HepG2 (cell line): Measurements from ENCODE around the gene EHBP1. TPM values are rescaled to one million over a fixed set of nuclear protein-coding genes. Genes with fewer than 3 reads are reported as not detected.

Source experiments
- ATAC-seq: fragments of 200-7000 bp; cut with Tn5 transposase; 3 replicates; pipeline ENCODE4 v1.9.1; 2020; ENCODE audit warnings: mild to moderate bottlenecking, moderate library complexity
- BruUV-seq: library from RNA; stranded (reverse); fragments of 400-500 nt; replicated peaks from 2 replicates; lab custom pipeline; 2021; lab: Mats Ljungman, UMichigan
- CTCF ChIA-PET: fragments of 300-600 bp; formaldehyde crosslinking; extraction: SDS; loops from one replicate; lab custom pipeline; 2021; ENCODE audit warnings: low total read pairs, inconsistent platforms, low intra/inter-chr PET ratio; lab: Yijun Ruan, JAX
- POLR2A ChIA-PET: fragments of 350-600 bp; sonication (Branson Sonifier 250); formaldehyde crosslinking; loops from one replicate; lab custom pipeline; 2020; ENCODE audit warnings: antibody characterized with exemption, inconsistent platforms; lab: Yijun Ruan, JAX
- DNase-seq: peaks from one replicate; pipeline ENCODE4 v3.0.0-alpha.2; 2015; ENCODE audit warnings: low spot score
- FAIRE-seq: peaks from 3 replicates; lab custom pipeline; 2011; peaks lifted over from hg19 to GRCh38; lab: Jason Lieb, UNC
- H2AFZ ChIP-seq: one replicate; pipeline ENCODE4 v1.6.1; 2011; ENCODE audit warnings: low read length, inconsistent platforms
- H3K27ac ChIP-seq: fragments of 300-600 bp; 3 replicates; pipeline ENCODE4 v1.8.0; 2011; ENCODE audit warnings: mixed run types, mild to moderate bottlenecking, mixed read lengths, low read length, inconsistent platforms; ENCODE audit not compliant: insufficient read depth; ENCODE audit errors: extremely low read length
- H3K27me3 ChIP-seq, 2 experiments: fragments of 200-600 bp in 1 of 2; 2 replicates in 1 of 2; 3 replicates in 1 of 2; pipeline versions ENCODE4 v1.6.0 to v1.8.0; 2011; ENCODE audit warnings: low read length in 2 of 2, mild to moderate bottlenecking in 2 of 2, moderate library complexity in 2 of 2, inconsistent platforms in 1 of 2; ENCODE audit not compliant: insufficient read depth in 2 of 2, control insufficient read depth in 1 of 2
- H3K36me3 ChIP-seq, 2 experiments: fragments of 200-600 bp in 1 of 2; replicated peaks in 1 of 2; 2 replicates in 1 of 2; 3 replicates in 1 of 2; pipeline versions ENCODE4 v1.5.1 to v1.8.0; 2011; ENCODE audit warnings: low read length in 2 of 2, inconsistent platforms in 1 of 2; ENCODE audit not compliant: insufficient read depth in 2 of 2, control insufficient read depth in 1 of 2
- H3K4me1 ChIP-seq: 2 replicates; pipeline ENCODE4 v1.5.1; 2012; ENCODE audit warnings: low read length, inconsistent platforms; ENCODE audit not compliant: insufficient read depth
- H3K4me2 ChIP-seq: 2 replicates; pipeline ENCODE4 v1.6.0; 2011; ENCODE audit warnings: low read depth, low read length, inconsistent platforms
- H3K4me3 ChIP-seq, 3 experiments: fragments of 200-600 bp in 1 of 3; sonication (generic), shearing (Covaris generic) in 1 of 3; replicated peaks in 1 of 3; 2 replicates each; pipeline ENCODE4 v1.5.1; 2011 to 2016; ENCODE audit warnings: low read length in 3 of 3, inconsistent platforms in 2 of 3, low read depth in 2 of 3, mild to moderate bottlenecking in 2 of 3, control low read depth in 1 of 3, mixed read lengths in 1 of 3; ENCODE audit not compliant: insufficient read depth in 1 of 3
- H3K79me2 ChIP-seq: one replicate; pipeline ENCODE4 v1.6.1; 2011; ENCODE audit warnings: low read length, inconsistent platforms; ENCODE audit not compliant: insufficient read depth
- H3K9ac ChIP-seq: 2 replicates; pipeline ENCODE4 v1.6.0; 2011; ENCODE audit warnings: mild to moderate bottlenecking, low read depth, low read length, inconsistent platforms; ENCODE audit not compliant: insufficient read depth
- H3K9me3 ChIP-seq: 2 replicates; pipeline ENCODE4 v1.5.1; 2012; ENCODE audit warnings: mild to moderate bottlenecking, low read length
- H4K20me1 ChIP-seq: 2 replicates; pipeline ENCODE4 v1.6.0; 2011; ENCODE audit warnings: inconsistent platforms, mild to moderate bottlenecking, low read length, moderate library complexity; ENCODE audit not compliant: insufficient read depth
- MXI1 ChIP-seq: IDR thresholded peaks from 3 replicates; pipeline ENCODE4 v1.6.1; 2012; ENCODE audit warnings: low read depth, low read length, inconsistent platforms, borderline replicate concordance
- POLR2AphosphoS2 ChIP-seq: IDR thresholded peaks from 2 replicates; pipeline ENCODE4 v1.6.1; 2011; ENCODE audit warnings: low read depth, low read length, improper control_type of control experiment
- RAD21 ChIP-seq: fragments of 450-650 bp; formaldehyde crosslinking; IDR thresholded peaks from 2 replicates; pipeline ENCODE4 v1.5.0; 2020; ENCODE audit warnings: mild to moderate bottlenecking
- RBM22 ChIP-seq: fragments of 200-400 bp; formaldehyde crosslinking; optimal IDR thresholded peaks from 2 replicates; pipeline ENCODE3; 2017; ENCODE audit warnings: mild to moderate bottlenecking, low read length, moderate library complexity
- RELA ChIP-seq: sonication (generic); formaldehyde crosslinking; IDR thresholded peaks from 2 replicates; pipeline ENCODE4 v1.4.0; 2020; ENCODE audit warnings: missing genetic modification reagents
- ZFP36 ChIP-seq: fragments of 150-350 bp; IDR thresholded peaks from 2 replicates; pipeline ENCODE4 v1.6.1; 2018; ENCODE audit warnings: borderline replicate concordance, low read length, low read depth; ENCODE audit not compliant: partially characterized antibody
- ZNF460 ChIP-seq: sonication (generic); formaldehyde crosslinking; IDR thresholded peaks from 2 replicates; pipeline ENCODE4 v1.5.1; 2020; ENCODE audit warnings: missing genetic modification reagents, mild to moderate bottlenecking, borderline replicate concordance
- WGBS: methylation state at CpG from one replicate; pipeline ENCODE4 v1.1.6; 2017; ENCODE audit warnings: low lambda C conversion rate; 5-methylcytosine and 5-hydroxymethylcytosine counted together
- in situ Hi-C: cut with HindIII; loops from 2 replicates; pipeline ENCODE4 v1.10.0; 2017; ENCODE audit warnings: low pct_unique_long_range_greater_than_20kb; ENCODE audit not compliant: extremely low pct_ligation_motif_present
- intact Hi-C: fragments of 100-400 bp; cut with micrococcal nuclease; formaldehyde crosslinking; loops from one replicate; pipeline ENCODE4 v1.10.0; 2022; ENCODE audit not compliant: unreplicated experiment
- polyA plus RNA-seq, 8 experiments: library from polyadenylated mRNA; depleted of rRNA in 3 of 8; stranded (reverse) in 7 of 8; unstranded in 1 of 8; fragments of >200 nt; fragmentation: Illumina TruSeq in 4 of 8; extraction: Trizol in 4 of 8; gene quantifications; 2 replicates each; pipeline versions ENCODE4 v1.2.1 to v1.2.3, GENCODE V29; 2011 to 2016; ENCODE audit warnings: low read depth in 4 of 8, missing spikeins in 1 of 8, mixed read lengths in 1 of 8; ENCODE audit not compliant: insufficient read depth in 1 of 8
- total RNA-seq, 5 experiments: library from RNA; depleted of rRNA; stranded (reverse); fragments of >200 nt; fragmentation: Illumina TruSeq; extraction: Trizol; gene quantifications; 2 replicates each; pipeline ENCODE4 v1.2.3, GENCODE V29; 2016; ENCODE audit warnings: low read depth in 1 of 5
- TF ChIP-seq, protein P1 (sequence below): sonication (generic); formaldehyde crosslinking; conservative IDR thresholded peaks from 2 replicates; pipeline ENCODE4 v1.8.0; 2022; ENCODE audit warnings: missing genetic modification reagents
- TF ChIP-seq, protein P2 (sequence below): sonication (generic); formaldehyde crosslinking; IDR thresholded peaks from 2 replicates; pipeline ENCODE4 v1.5.1; 2020; ENCODE audit warnings: missing genetic modification reagents, mild to moderate bottlenecking, borderline replicate concordance
- TF ChIP-seq, protein P3 (sequence below): sonication (generic); formaldehyde crosslinking; IDR thresholded peaks from 2 replicates; pipeline ENCODE4 v1.8.1; 2023; ENCODE audit warnings: mild to moderate bottlenecking, missing genetic modification reagents, borderline replicate concordance
- TF ChIP-seq, protein P4 (sequence below): sonication (generic); formaldehyde crosslinking; IDR thresholded peaks from 2 replicates; pipeline ENCODE4 v1.4.0; 2020; ENCODE audit warnings: low read depth, missing genetic modification reagents

EHBP1 gene
- total and polyA plus RNA-seq, 2 of the 13 experiments (the other 11 are each of a cell fraction or from before 2014, with no cell fraction given): 93.5 to 146 TPM

DNA sequence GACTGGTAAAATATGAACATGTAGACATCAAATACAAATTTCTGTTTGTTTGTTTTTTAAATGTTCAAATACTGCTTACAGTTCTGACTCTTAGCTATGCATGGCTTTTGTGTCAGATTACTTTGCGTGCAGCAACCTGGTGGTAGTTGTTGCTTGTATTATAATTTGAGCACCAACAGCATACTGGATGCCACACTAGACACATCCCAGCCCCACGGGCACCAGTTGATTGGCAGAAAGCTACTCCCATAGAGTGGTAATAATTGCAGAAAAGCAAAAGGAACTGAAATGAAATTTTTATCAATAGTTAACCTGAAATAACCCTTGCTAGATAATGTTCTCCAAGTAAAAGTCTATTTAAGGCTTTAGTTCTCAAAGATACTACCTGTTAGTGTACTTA lies 91.6 kb downstream of the EHBP1 start:
- peaks cover 34% of the 10 kb centered on the region for H3K4me1 ChIP-seq
- intact Hi-C loops: no loop called here
- H3K9ac ChIP-seq: no peak overlapping the region
- FAIRE-seq (no peak), DNase-seq (no peak), ATAC-seq (no peak)
- H3K27ac ChIP-seq: no peak overlapping the region
- no peak overlapping the region for H3K4me2 ChIP-seq
- no peaks in the 10 kb centered on the region for H3K9me3 ChIP-seq
- BruUV-seq: no TSS peak
- peaks cover 40% of the 10 kb centered on the region for H4K20me1 ChIP-seq
- no peaks in the 10 kb centered on the region for H3K27me3 ChIP-seq
- no peak overlapping the region for H2AFZ ChIP-seq
- POLR2A ChIA-PET: no interaction called here
- peaks cover 82% of the 10 kb centered on the region for H3K79me2 ChIP-seq
- no peak overlapping the region for H3K4me3 ChIP-seq
- peaks cover 8 to 24% of the 10 kb centered on the region in 2 experiments for H3K36me3 ChIP-seq
- 98% methylated on average over 2 of the region's 2 CpGs for WGBS
- TF ChIP-seq, protein P1, sequence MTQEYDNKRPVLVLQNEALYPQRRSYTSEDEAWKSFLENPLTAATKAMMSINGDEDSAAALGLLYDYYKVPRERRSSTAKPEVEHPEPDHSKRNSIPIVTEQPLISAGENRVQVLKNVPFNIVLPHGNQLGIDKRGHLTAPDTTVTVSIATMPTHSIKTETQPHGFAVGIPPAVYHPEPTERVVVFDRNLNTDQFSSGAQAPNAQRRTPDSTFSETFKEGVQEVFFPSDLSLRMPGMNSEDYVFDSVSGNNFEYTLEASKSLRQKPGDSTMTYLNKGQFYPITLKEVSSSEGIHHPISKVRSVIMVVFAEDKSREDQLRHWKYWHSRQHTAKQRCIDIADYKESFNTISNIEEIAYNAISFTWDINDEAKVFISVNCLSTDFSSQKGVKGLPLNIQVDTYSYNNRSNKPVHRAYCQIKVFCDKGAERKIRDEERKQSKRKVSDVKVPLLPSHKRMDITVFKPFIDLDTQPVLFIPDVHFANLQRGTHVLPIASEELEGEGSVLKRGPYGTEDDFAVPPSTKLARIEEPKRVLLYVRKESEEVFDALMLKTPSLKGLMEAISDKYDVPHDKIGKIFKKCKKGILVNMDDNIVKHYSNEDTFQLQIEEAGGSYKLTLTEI (CRISPR knock-in tag): no peak
- TF ChIP-seq ZFP36 (no peak), ZNF460 (CRISPR knock-in tag) (no peak), POLR2AphosphoS2 (peak; percentile 27; the same call in 1 of the 2 replicates), RBM22 (peak; percentile 95)
- CTCF ChIA-PET: no interaction called here
- in situ Hi-C loops: no loop called here

DNA sequence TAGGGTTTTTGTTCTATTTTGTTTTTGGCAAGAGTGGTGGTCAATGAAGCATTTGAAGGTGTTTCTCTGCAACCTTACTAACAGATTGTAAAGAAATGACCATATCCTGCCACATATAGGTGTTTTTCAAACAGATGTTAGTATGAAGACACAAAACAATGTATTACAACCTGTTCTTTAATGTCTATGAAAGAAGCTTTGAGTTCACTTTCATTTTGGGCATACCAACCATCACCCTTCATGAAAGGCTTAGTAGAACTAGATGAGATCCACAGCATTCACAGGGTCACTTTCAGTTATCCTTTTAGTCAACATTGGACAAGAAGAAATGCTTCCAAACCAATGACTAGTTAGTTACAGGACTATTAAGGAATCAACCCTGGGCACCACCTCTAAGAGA lies 95.1 kb downstream of the EHBP1 start:
- H3K4me1 ChIP-seq: no peaks in the 10 kb centered on the region
- no peak for FAIRE-seq
- TF ChIP-seq, protein P2, sequence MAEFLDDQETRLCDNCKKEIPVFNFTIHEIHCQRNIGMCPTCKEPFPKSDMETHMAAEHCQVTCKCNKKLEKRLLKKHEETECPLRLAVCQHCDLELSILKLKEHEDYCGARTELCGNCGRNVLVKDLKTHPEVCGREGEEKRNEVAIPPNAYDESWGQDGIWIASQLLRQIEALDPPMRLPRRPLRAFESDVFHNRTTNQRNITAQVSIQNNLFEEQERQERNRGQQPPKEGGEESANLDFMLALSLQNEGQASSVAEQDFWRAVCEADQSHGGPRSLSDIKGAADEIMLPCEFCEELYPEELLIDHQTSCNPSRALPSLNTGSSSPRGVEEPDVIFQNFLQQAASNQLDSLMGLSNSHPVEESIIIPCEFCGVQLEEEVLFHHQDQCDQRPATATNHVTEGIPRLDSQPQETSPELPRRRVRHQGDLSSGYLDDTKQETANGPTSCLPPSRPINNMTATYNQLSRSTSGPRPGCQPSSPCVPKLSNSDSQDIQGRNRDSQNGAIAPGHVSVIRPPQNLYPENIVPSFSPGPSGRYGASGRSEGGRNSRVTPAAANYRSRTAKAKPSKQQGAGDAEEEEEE (CRISPR knock-in tag): no peak
- TF ChIP-seq RELA: no peak
- TF ChIP-seq MXI1: no peak
- TF ChIP-seq, protein P3, sequence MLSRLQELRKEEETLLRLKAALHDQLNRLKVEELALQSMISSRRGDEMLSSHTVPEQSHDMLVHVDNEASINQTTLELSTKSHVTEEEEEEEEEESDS (CRISPR knock-in tag): no peak
- TF ChIP-seq, protein P4, sequence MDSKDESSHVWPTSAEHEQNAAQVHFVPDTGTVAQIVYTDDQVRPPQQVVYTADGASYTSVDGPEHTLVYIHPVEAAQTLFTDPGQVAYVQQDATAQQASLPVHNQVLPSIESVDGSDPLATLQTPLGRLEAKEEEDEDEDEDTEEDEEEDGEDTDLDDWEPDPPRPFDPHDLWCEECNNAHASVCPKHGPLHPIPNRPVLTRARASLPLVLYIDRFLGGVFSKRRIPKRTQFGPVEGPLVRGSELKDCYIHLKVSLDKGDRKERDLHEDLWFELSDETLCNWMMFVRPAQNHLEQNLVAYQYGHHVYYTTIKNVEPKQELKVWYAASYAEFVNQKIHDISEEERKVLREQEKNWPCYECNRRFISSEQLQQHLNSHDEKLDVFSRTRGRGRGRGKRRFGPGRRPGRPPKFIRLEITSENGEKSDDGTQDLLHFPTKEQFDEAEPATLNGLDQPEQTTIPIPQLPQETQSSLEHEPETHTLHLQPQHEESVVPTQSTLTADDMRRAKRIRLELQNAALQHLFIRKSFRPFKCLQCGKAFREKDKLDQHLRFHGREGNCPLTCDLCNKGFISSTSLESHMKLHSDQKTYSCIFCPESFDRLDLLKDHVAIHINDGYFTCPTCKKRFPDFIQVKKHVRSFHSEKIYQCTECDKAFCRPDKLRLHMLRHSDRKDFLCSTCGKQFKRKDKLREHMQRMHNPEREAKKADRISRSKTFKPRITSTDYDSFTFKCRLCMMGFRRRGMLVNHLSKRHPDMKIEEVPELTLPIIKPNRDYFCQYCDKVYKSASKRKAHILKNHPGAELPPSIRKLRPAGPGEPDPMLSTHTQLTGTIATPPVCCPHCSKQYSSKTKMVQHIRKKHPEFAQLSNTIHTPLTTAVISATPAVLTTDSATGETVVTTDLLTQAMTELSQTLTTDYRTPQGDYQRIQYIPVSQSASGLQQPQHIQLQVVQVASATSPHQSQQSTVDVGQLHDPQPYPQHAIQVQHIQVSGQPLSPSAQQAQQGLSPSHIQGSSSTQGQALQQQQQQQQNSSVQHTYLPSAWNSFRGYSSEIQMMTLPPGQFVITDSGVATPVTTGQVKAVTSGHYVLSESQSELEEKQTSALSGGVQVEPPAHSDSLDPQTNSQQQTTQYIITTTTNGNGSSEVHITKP: no peak
- TF ChIP-seq RAD21 (CRISPR knock-in tag): no peak

More for the DNA sequence above, 95.1 kb downstream of the EHBP1 start:
- intact Hi-C loops: no loop called here
- Histone ChIP-seq H4K20me1 (peaks cover 31% of the 10 kb centered on the region), H3K27me3 (no peaks in the 10 kb centered on the region), H3K27ac (no peak overlapping the region), H3K9me3 (no peaks in the 10 kb centered on the region), H2AFZ (no peak overlapping the region), H3K36me3 (peaks cover 10 to 42% of the 10 kb centered on the region in 2 experiments), H3K9ac (no peak overlapping the region), H3K4me2 (no peak overlapping the region), H3K79me2 (peaks cover 73% of the 10 kb centered on the region), H3K4me3 (no peak overlapping the region)
- ChIA-PET POLR2A (no interaction called here), CTCF (no interaction called here)
- BruUV-seq: no TSS peak
- no peak for ATAC-seq
- no peak for DNase-seq
- in situ Hi-C loops: no loop called here
